DOHH2 (cell line): ENCODE data around the gene CCDC117.
"Not testable (repeated sequence)": the region's sequence is repeated elsewhere in the genome, so short reads cannot be mapped to it uniquely, and the experiment has no call there.

Experiments
- H3F3A ChIP-seq: fragments of 200-600 bp; sonication (generic), shearing (Covaris generic); 2 replicates; pipeline ENCODE4 v1.6.0; 2016; ENCODE audit warnings: antibody characterized with exemption, mild to moderate bottlenecking; ENCODE audit not compliant: control insufficient read depth, insufficient read depth
- H3K27ac ChIP-seq: fragments of 200-600 bp; sonication (generic); 2 replicates; pipeline ENCODE4 v1.5.1; 2014; ENCODE audit warnings: low read depth, mild to moderate bottlenecking, low read length, moderate library complexity
- H3K27me3 ChIP-seq: fragments of 200-600 bp; sonication (generic); 2 replicates; pipeline ENCODE4 v1.6.1; 2014; ENCODE audit warnings: mild to moderate bottlenecking, low read length, mixed read lengths; ENCODE audit not compliant: control insufficient read depth
- H3K36me3 ChIP-seq: fragments of 200-600 bp; sonication (generic); 2 replicates; pipeline ENCODE4 v1.6.1; 2014; ENCODE audit warnings: mild to moderate bottlenecking, low read length, moderate library complexity, mixed read lengths; ENCODE audit not compliant: control insufficient read depth
- H3K4me1 ChIP-seq: fragments of 200-600 bp; sonication (generic); 2 replicates; pipeline ENCODE4 v1.6.1; 2014; ENCODE audit warnings: mild to moderate bottlenecking, low read length, mixed read lengths; ENCODE audit not compliant: control insufficient read depth
- H3K4me2 ChIP-seq: fragments of 200-600 bp; sonication (generic); 2 replicates; pipeline ENCODE4 v1.6.0; 2014; ENCODE audit warnings: mild to moderate bottlenecking, low read length, moderate library complexity
- H3K4me3 ChIP-seq: fragments of 200-600 bp; sonication (generic); 2 replicates; pipeline ENCODE4 v1.5.1; 2014; ENCODE audit warnings: mild to moderate bottlenecking, low read length, mixed read lengths
- H3K79me2 ChIP-seq: fragments of 200-600 bp; sonication (generic); 2 replicates; pipeline ENCODE4 v1.6.1; 2014; ENCODE audit warnings: mild to moderate bottlenecking, low read length, mixed read lengths; ENCODE audit not compliant: control insufficient read depth
- H3K9me2 ChIP-seq: fragments of 200-600 bp; sonication (generic); replicated peaks from 2 replicates; pipeline ENCODE4 v1.6.1; 2014; ENCODE audit warnings: mild to moderate bottlenecking, low read length, mixed read lengths; ENCODE audit not compliant: control insufficient read depth
- H3K9me3 ChIP-seq: fragments of 200-600 bp; sonication (generic); 2 replicates; pipeline ENCODE4 v1.6.1; 2014; ENCODE audit warnings: antibody characterized with exemption, low read length, mixed read lengths; ENCODE audit not compliant: control insufficient read depth, insufficient read depth
- H4K20me1 ChIP-seq: fragments of 200-600 bp; sonication (generic); 2 replicates; pipeline ENCODE4 v1.6.0; 2014; ENCODE audit warnings: low read depth, mild to moderate bottlenecking, antibody characterized with exemption, low read length, moderate library complexity; ENCODE audit not compliant: control insufficient read depth, insufficient read depth
- EZH2phosphoT487 ChIP-seq: fragments of 200-600 bp; sonication (generic); IDR thresholded peaks from 2 replicates; pipeline ENCODE4 v1.6.1; 2017; ENCODE audit warnings: borderline replicate concordance, mild to moderate bottlenecking, antibody characterized with exemption, low read length, moderate library complexity, mixed read lengths
- TF ChIP-seq, protein P1 (sequence below): fragments of 200-600 bp; sonication (generic); IDR thresholded peaks from one replicate; pipeline ENCODE4 v1.5.1; 2014; ENCODE audit warnings: antibody characterized with exemption, mild to moderate bottlenecking, low read depth, low read length; ENCODE audit not compliant: poor library complexity, severe bottlenecking

Gene CCDC117

GRCh38 chr22:28821452-28821851, 49.0 kb downstream of the CCDC117 start:
- Histone ChIP-seq H3K4me1 (peaks cover 62% of the 10 kb centered on the region), H3K79me2 (no peaks in the 10 kb centered on the region), H3F3A (peaks cover 3% of the 10 kb centered on the region; the same call in 1 of the 2 replicates)

GRCh38 chr22:28822930-28823551, 50.5 kb downstream of the CCDC117 start:
- H3K36me3 ChIP-seq = no peaks in the 10 kb centered on the region
- H3K27ac ChIP-seq = peak overlapping the region; percentile 67
- H3F3A ChIP-seq = peaks cover 3% of the 10 kb centered on the region; the same call in 1 of the 2 replicates
- no peaks in the 10 kb centered on the region for H3K9me3 ChIP-seq
- H3K4me3 ChIP-seq = no peak overlapping the region
- no peaks in the 10 kb centered on the region for H3K79me2 ChIP-seq
- peak overlapping the region; percentile 42 for H3K4me2 ChIP-seq
- H3K9me2 ChIP-seq = no peaks in the 10 kb centered on the region
- peaks cover 51% of the 10 kb centered on the region for H3K4me1 ChIP-seq
- no peaks in the 10 kb centered on the region for H4K20me1 ChIP-seq
- TF ChIP-seq, protein P1, sequence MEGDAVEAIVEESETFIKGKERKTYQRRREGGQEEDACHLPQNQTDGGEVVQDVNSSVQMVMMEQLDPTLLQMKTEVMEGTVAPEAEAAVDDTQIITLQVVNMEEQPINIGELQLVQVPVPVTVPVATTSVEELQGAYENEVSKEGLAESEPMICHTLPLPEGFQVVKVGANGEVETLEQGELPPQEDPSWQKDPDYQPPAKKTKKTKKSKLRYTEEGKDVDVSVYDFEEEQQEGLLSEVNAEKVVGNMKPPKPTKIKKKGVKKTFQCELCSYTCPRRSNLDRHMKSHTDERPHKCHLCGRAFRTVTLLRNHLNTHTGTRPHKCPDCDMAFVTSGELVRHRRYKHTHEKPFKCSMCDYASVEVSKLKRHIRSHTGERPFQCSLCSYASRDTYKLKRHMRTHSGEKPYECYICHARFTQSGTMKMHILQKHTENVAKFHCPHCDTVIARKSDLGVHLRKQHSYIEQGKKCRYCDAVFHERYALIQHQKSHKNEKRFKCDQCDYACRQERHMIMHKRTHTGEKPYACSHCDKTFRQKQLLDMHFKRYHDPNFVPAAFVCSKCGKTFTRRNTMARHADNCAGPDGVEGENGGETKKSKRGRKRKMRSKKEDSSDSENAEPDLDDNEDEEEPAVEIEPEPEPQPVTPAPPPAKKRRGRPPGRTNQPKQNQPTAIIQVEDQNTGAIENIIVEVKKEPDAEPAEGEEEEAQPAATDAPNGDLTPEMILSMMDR = no peak
- TF ChIP-seq EZH2phosphoT487 = no peak
- no peaks in the 10 kb centered on the region for H3K27me3 ChIP-seq

More at GRCh38 chr22:28821452-28821851, 49.0 kb downstream of the CCDC117 start:
- no peaks in the 10 kb centered on the region for H4K20me1 ChIP-seq
- no peaks in the 10 kb centered on the region for H3K27me3 ChIP-seq
- no peaks in the 10 kb centered on the region for H3K9me2 ChIP-seq
- no peak overlapping the region for H3K4me3 ChIP-seq
- no peak overlapping the region for H3K27ac ChIP-seq
- TF ChIP-seq, protein P1 = no peak
- TF ChIP-seq EZH2phosphoT487 = no peak
- no peak overlapping the region for H3K4me2 ChIP-seq
- no peaks in the 10 kb centered on the region for H3K36me3 ChIP-seq
- no peaks in the 10 kb centered on the region for H3K9me3 ChIP-seq

DNA sequence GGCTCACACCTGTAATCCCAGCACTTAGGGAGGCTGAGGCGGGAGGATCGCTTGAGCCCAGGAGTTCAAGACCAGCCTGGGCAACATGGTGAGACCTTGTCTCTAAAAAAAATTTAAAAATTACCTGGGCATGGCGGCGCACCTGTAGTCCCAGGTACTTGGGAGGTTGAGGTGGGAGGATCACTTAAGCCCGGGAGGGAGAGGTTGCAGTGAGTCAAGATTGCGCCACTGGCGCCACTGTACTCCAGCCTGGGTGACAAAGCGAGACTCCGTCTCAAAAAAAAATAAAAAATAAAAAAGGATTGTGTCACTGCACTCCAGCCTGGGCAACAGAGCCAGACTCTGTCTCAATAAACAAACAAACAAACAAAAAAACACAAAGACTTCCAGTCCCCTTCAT, 52.0 kb downstream of the CCDC117 start:
- H3K4me1 ChIP-seq = peaks cover 41% of the 10 kb centered on the region
- H3K27ac ChIP-seq, H3K36me3 ChIP-seq, H3K4me2 ChIP-seq, H3K27me3 ChIP-seq, H4K20me1 ChIP-seq, H3K9me3 ChIP-seq, H3K79me2 ChIP-seq, H3K4me3 ChIP-seq, H3K9me2 ChIP-seq, H3F3A ChIP-seq: not testable (repeated sequence)

DNA sequence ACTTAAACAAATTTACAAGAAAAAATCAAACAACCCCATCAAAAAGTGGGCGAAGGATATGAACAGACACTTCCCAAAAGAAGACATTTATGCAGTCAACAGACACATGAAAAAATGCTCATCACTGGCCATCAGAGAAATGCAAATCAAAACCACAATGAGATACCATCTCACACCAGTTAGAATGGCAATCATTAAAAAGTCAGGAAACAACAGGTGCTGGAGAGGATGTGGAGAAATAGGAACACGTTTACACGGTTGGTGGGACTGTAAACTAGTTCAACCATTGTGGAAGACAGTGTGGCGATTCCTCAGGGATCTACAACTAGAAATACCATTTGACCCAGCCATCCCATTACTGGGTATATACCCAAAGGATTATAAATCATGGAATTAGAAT, 53.9 kb downstream of the CCDC117 start:
- H3K27me3 ChIP-seq, H3K36me3 ChIP-seq, H3K79me2 ChIP-seq, H3K4me2 ChIP-seq, H3K9me3 ChIP-seq, H3K4me3 ChIP-seq, H3F3A ChIP-seq, H3K9me2 ChIP-seq, H4K20me1 ChIP-seq, H3K27ac ChIP-seq: not testable (repeated sequence)
- peaks cover 37% of the 10 kb centered on the region for H3K4me1 ChIP-seq
